Activated T-cell treated with anti-CD3 and anti-CD28 coated beads, Interleukin-2, amount 50 U/mL, for 24 hours (primary cell): ENCODE data around the gene IRF6.

Experiments
- DNase-seq: peaks from one replicate; pipeline ENCODE4 v3.0.0-alpha.2; 2020
- H3K27ac Mint-ChIP-seq: 2 replicates; pipeline ENCODE4 v1.8.0; 2020; ENCODE audit warnings: mild to moderate bottlenecking, mixed read lengths
- H3K27me3 Mint-ChIP-seq: 2 replicates; pipeline ENCODE4 v1.8.0; 2020; ENCODE audit warnings: mixed read lengths
- H3K36me3 Mint-ChIP-seq: 2 replicates; pipeline ENCODE4 v1.8.0; 2020; ENCODE audit warnings: low read depth, mixed read lengths
- H3K4me1 Mint-ChIP-seq: 2 replicates; pipeline ENCODE4 v1.8.0; 2020; ENCODE audit warnings: low read depth, mixed read lengths
- H3K4me3 Mint-ChIP-seq: 2 replicates; pipeline ENCODE4 v1.8.0; 2020; ENCODE audit warnings: mild to moderate bottlenecking, moderate library complexity, mixed read lengths
- H3K9me3 Mint-ChIP-seq: 2 replicates; pipeline ENCODE4 v1.8.0; 2020; ENCODE audit warnings: mixed read lengths

The IRF6 gene

GRCh38 chr1:209768354-209768774, 37.6 kb downstream of the IRF6 start:
- Mint-ChIP-seq H3K36me3 (peaks cover 16% of the 10 kb centered on the region), H3K27me3 (no peaks in the 10 kb centered on the region), H3K9me3 (no peaks in the 10 kb centered on the region), H3K4me3 (no peak overlapping the region), H3K4me1 (peaks cover 49% of the 10 kb centered on the region), H3K27ac (no peak overlapping the region)
- peak; percentile 81 for DNase-seq

DNA sequence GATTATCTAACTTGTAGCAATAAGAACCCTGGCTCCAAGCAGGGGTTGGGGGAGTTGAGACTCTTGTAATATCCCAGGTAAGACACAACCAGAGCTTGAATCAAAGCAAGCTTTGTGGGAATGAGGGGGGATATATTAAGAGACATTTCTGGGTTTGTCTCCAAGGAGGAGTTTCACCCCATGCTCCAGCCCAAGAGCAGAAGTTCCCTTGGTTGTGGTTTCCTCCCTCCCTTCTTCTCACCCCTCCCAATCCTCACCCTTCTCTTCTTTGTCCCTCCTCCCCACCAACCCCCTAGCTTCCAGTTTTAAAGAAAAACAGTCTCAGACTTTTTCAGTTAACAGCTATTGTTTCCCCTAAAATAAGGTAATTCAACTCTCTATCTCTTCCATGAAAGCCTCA, 38.2 kb downstream of the IRF6 start:
- no peaks in the 10 kb centered on the region for H3K27me3 Mint-ChIP-seq
- no peaks in the 10 kb centered on the region for H3K9me3 Mint-ChIP-seq
- no peak overlapping the region for H3K4me3 Mint-ChIP-seq
- peaks cover 55% of the 10 kb centered on the region for H3K4me1 Mint-ChIP-seq
- no peak overlapping the region for H3K27ac Mint-ChIP-seq
- no peak for DNase-seq
- peaks cover 22% of the 10 kb centered on the region for H3K36me3 Mint-ChIP-seq

DNA sequence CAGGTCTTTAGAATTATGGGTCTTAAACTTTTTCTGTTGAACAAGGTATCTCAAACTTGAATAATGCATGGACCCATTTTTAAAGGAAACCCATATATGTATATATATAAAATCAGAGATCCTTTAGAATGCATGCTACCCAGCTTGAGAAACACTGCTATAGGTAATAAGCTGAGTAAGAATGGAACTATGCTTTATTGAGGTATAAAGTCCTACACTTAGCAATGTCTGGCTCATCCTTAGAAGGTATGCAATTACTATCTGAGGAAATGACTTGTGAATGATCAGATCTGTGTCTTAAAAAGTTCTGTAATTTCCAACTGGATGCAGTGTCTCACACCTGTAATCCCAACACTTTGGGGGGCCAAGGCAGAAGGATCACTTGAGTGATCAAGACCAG, 38.8 kb downstream of the IRF6 start:
- H3K4me3 Mint-ChIP-seq, result no peak overlapping the region
- H3K27me3 Mint-ChIP-seq, result no peaks in the 10 kb centered on the region
- peak overlapping the region; percentile 87 for H3K27ac Mint-ChIP-seq
- H3K36me3 Mint-ChIP-seq, result peaks cover 28% of the 10 kb centered on the region
- no peak for DNase-seq
- H3K9me3 Mint-ChIP-seq, result no peaks in the 10 kb centered on the region
- peaks cover 61% of the 10 kb centered on the region for H3K4me1 Mint-ChIP-seq

GRCh38 chr1:209766051-209766450, 39.9 kb downstream of the IRF6 start:
- Mint-ChIP-seq H3K4me1 (peaks cover 72% of the 10 kb centered on the region), H3K36me3 (peaks cover 39% of the 10 kb centered on the region), H3K27ac (peak overlapping the region; percentile 87), H3K4me3 (peak overlapping the region; percentile 41), H3K9me3 (no peaks in the 10 kb centered on the region), H3K27me3 (no peaks in the 10 kb centered on the region)
- no peak for DNase-seq

- peak overlapping the region; percentile 86 for H3K27ac Mint-ChIP-seq
- no peak for DNase-seq
- peaks cover 87% of the 10 kb centered on the region for H3K36me3 Mint-ChIP-seq
- no peaks in the 10 kb centered on the region for H3K9me3 Mint-ChIP-seq
- H3K4me1 Mint-ChIP-seq, result peaks cover 75% of the 10 kb centered on the region
- H3K4me3 Mint-ChIP-seq, result peak overlapping the region; percentile 2
- H3K27me3 Mint-ChIP-seq, result no peaks in the 10 kb centered on the region
Observed at GRCh38 chr1:209761011-209761635, 44.8 kb downstream of the IRF6 start.

GRCh38 chr1:209759829-209760359, 46.0 kb downstream of the IRF6 start:
- Mint-ChIP-seq H3K36me3 (peaks cover 89% of the 10 kb centered on the region), H3K27me3 (no peaks in the 10 kb centered on the region), H3K4me3 (peak overlapping the region; percentile 90), H3K27ac (peak overlapping the region; percentile 95), H3K9me3 (no peaks in the 10 kb centered on the region), H3K4me1 (peaks cover 75% of the 10 kb centered on the region)
- no peak for DNase-seq

- Mint-ChIP-seq H3K27me3 (no peaks in the 10 kb centered on the region), H3K4me1 (peaks cover 79% of the 10 kb centered on the region), H3K4me3 (peak overlapping the region; percentile 90), H3K9me3 (no peaks in the 10 kb centered on the region), H3K36me3 (peaks cover 76% of the 10 kb centered on the region), H3K27ac (peak overlapping the region; percentile 95)
- no peak for DNase-seq
Observed at GRCh38 chr1:209758400-209758799, 47.5 kb downstream of the IRF6 start.

DNA sequence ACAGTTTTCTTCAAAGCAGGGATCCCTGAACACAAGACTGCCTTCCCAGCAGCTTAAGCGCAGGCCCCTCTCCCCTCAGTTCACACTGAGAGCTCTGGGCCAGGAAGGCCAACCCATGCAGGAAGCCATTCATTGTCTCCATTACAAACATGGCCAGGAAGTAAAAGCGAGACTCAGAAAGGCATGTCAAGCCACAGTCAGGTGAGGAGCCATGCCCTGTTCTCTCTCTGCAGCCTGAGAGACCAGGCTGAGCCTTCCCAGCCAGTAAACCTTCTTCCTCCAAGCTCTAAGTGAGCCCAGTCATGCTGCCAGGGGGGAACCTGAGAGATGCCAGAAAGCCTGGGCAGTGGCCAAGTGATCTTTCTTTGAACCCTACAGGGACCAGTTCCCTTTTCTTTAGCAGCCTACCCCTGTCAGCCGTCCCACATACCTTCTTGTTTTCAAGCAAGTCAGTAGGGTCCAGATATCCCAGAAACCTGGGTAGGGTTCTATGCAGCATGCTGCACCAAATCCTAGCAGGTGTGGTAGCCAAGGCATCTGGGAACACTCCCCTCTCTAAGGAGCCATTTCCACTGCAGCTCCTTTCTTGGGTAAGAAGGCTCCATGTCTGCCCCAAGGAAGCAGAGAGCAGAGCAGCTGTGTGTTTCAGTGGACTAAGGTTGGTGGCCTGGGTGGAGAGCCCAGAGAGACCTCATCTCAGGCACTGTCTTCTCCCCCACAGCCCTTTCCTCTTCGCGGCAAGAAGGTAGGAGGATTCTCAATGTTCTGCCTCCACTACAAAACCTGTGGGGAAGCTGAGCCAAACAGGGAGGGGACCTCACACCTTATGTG, 49.1 kb downstream of the IRF6 start:
- Mint-ChIP-seq H3K27ac (peak overlapping the region; percentile 95), H3K36me3 (peaks cover 60% of the 10 kb centered on the region), H3K27me3 (no peaks in the 10 kb centered on the region), H3K4me1 (peaks cover 79% of the 10 kb centered on the region), H3K4me3 (peak overlapping the region; percentile 90), H3K9me3 (no peaks in the 10 kb centered on the region)
- DNase-seq, result peak; percentile 69

- H3K36me3 Mint-ChIP-seq, result peaks cover 52% of the 10 kb centered on the region
Observed at GRCh38 chr1:209755926-209756614, 49.9 kb downstream of the IRF6 start, which contains the start of gene TRAF3IP3. Gene TRAF3IP3 (plus strand): TSS chr1:209756053. CDS start chr1:209760040, 3,987 bp downstream.

GRCh38 chr1:209755256-209755655, 50.7 kb downstream of the IRF6 start:
- H3K36me3 Mint-ChIP-seq, result peaks cover 45% of the 10 kb centered on the region
- H3K9me3 Mint-ChIP-seq, result no peaks in the 10 kb centered on the region
- DNase-seq, result no peak
- H3K27me3 Mint-ChIP-seq, result no peaks in the 10 kb centered on the region
- H3K4me3 Mint-ChIP-seq, result peak overlapping the region; percentile 90
- peak overlapping the region; percentile 95 for H3K27ac Mint-ChIP-seq
- peaks cover 80% of the 10 kb centered on the region for H3K4me1 Mint-ChIP-seq

More at GRCh38 chr1:209755926-209756614, 49.9 kb downstream of the IRF6 start, which contains the start of gene TRAF3IP3:
- peak within 1 kb of the TSS; percentile 95 for H3K27ac Mint-ChIP-seq
- peak within 1 kb of the TSS; percentile 90 for H3K4me3 Mint-ChIP-seq
- no peaks in the 10 kb centered on the region for H3K9me3 Mint-ChIP-seq
- peaks cover 79% of the 10 kb centered on the region for H3K4me1 Mint-ChIP-seq
- peak; percentile 77 for DNase-seq
- H3K27me3 Mint-ChIP-seq, result no peaks in the 10 kb centered on the region

GRCh38 chr1:209752890-209753289, 53.1 kb downstream of the IRF6 start:
- Mint-ChIP-seq H3K4me3 (peak overlapping the region; percentile 71), H3K27me3 (no peaks in the 10 kb centered on the region), H3K4me1 (peaks cover 73% of the 10 kb centered on the region), H3K27ac (peak overlapping the region; percentile 100), H3K9me3 (no peaks in the 10 kb centered on the region), H3K36me3 (peaks cover 21% of the 10 kb centered on the region)
- DNase-seq, result no peak

- Mint-ChIP-seq H3K36me3 (peaks cover 9% of the 10 kb centered on the region), H3K9me3 (no peaks in the 10 kb centered on the region), H3K4me3 (peak overlapping the region; percentile 71), H3K27me3 (no peaks in the 10 kb centered on the region), H3K4me1 (peaks cover 83% of the 10 kb centered on the region), H3K27ac (peak overlapping the region; percentile 100)
- DNase-seq, result peak; percentile 81
Observed at GRCh38 chr1:209751627-209752231, 54.2 kb downstream of the IRF6 start.

DNA sequence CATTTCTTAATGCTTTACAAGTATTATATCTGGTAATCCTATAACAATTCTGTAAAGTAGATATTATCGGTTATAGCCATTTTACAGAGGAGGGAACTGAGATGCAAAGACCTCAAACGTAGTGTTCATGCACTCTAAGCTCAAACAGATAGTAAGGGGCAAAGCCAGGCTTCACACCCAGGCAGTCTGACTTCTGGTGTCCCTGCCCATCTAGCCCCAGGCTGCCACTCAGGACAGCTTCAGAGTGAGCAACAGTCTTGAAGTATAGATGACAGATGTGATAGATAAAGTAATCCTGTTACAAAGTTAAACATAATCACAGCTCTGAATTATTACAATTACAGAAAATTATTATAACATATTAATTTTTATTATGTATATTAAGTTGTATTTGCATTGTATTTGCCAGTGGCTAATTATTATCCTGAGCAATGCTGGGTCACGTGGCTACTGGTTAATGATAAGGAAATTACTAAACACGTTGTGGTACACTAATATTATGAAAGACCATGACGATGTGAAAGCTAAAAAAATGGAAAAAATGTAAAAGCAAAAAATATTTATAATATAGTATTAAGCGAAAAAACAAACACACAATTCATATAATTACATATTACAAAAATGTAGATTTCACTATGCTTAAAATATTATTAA, 56.1 kb downstream of the IRF6 start:
- Mint-ChIP-seq H3K36me3 (no peaks in the 10 kb centered on the region), H3K4me3 (peak overlapping the region; percentile 28), H3K27me3 (no peaks in the 10 kb centered on the region), H3K27ac (peak overlapping the region; percentile 89), H3K4me1 (peaks cover 79% of the 10 kb centered on the region), H3K9me3 (no peaks in the 10 kb centered on the region)
- DNase-seq, result no peak
